HG02943 (cell line): ENCODE measurements around the gene CYB561.

ENCODE experiments used
- ATAC-seq: cut with Tn5 transposase; IDR thresholded peaks from one replicate; pipeline ENCODE4 v1.9.1; 2021; ENCODE audit warnings: mild to moderate bottlenecking, low read depth, moderate library complexity; ENCODE audit not compliant: unreplicated experiment

Gene CYB561

GRCh38 chr17:63452046-63452961 lies 6.2 kb upstream of the CYB561 start:
- no peak for ATAC-seq

- ATAC-seq = no peak
Observed at GRCh38 chr17:63451150-63451549, 5.0 kb upstream of the CYB561 start.

- ATAC-seq = no peak
Observed at GRCh38 chr17:63450551-63450950, 4.4 kb upstream of the CYB561 start.

GRCh38 chr17:63448655-63449054 lies 2.5 kb upstream of the CYB561 start:
- ATAC-seq = no peak

- no peak for ATAC-seq
Observed at GRCh38 chr17:63447471-63448009, 1.4 kb upstream of the CYB561 start.

GRCh38 chr17:63446753-63447470 lies 806 bp upstream of the CYB561 start:
- ATAC-seq = peak; percentile 10

GRCh38 chr17:63445571-63445953 lies 544 bp downstream of the CYB561 start:
- no peak for ATAC-seq

- ATAC-seq = no peak
Observed at GRCh38 chr17:63445065-63445464, 1.0 kb downstream of the CYB561 start.

- no peak for ATAC-seq
Observed at GRCh38 chr17:63444457-63444856, 1.6 kb downstream of the CYB561 start.

- no peak for ATAC-seq
Observed at GRCh38 chr17:63443053-63443452, 3.1 kb downstream of the CYB561 start.

- no peak for ATAC-seq
Observed at GRCh38 chr17:63442549-63443035, 3.5 kb downstream of the CYB561 start.

GRCh38 chr17:63442074-63442473 lies 4.0 kb downstream of the CYB561 start:
- no peak for ATAC-seq

- no peak for ATAC-seq
Observed at GRCh38 chr17:63441654-63442053, 4.5 kb downstream of the CYB561 start.

GRCh38 chr17:63440770-63441335 lies 5.3 kb downstream of the CYB561 start:
- no peak for ATAC-seq

- no peak for ATAC-seq
Observed at GRCh38 chr17:63440127-63440769, 5.9 kb downstream of the CYB561 start.

GRCh38 chr17:63439687-63440086 lies 6.4 kb downstream of the CYB561 start:
- ATAC-seq = no peak

- no peak for ATAC-seq
Observed at GRCh38 chr17:63438092-63439051, 7.7 kb downstream of the CYB561 start.

GRCh38 chr17:63437287-63438091 lies 8.6 kb downstream of the CYB561 start:
- ATAC-seq = no peak
